ENCODE measurements around the gene WDFY2. TPM values are rescaled to one million over a fixed set of nuclear protein-coding genes. Genes with fewer than 3 reads are reported as not detected.

WDFY2 gene
- total and polyA plus RNA-seq, 12 donors = 13.2 to 38.6 (median 26.0) TPM

GRCh38 chr13:51804295-51805172, 220.3 kb downstream of the WDFY2 start:
- intact Hi-C loops (cut with DNase I) = no loop called here

GRCh38 chr13:51805313-51805712, 221.1 kb downstream of the WDFY2 start:
- Histone ChIP-seq H3K27me3 (no peaks in the 10 kb centered on the region), H3K4me1 (replicated peaks in 1 of 2) (peaks cover 18 to 31% of the 10 kb centered on the region in 2 donors), H3K27ac (peak overlapping the region in 3 of 5 donors; percentile 96 to 99 (median 99)), H3K9me3 (replicated peaks in 1 of 3) (no peaks in the 10 kb centered on the region), H3K4me3 (no peak overlapping the region), H3K36me3 (replicated peaks in 1 of 2) (no peaks in the 10 kb centered on the region)
- WGBS, 4 donors = 88 to 94% (median 92%) methylated on average over 4 of the region's 4 CpGs
- no peak for DNase-seq
- intact Hi-C loops (cut with DNase I) = no loop called here
- TF ChIP-seq CTCF (IDR thresholded peaks at IDR 0.05) = no peak
- TF ChIP-seq POLR2A (IDR thresholded peaks at IDR 0.05) = no peak

More at GRCh38 chr13:51804295-51805172, 220.3 kb downstream of the WDFY2 start:
- Histone ChIP-seq H3K27me3 (no peaks in the 10 kb centered on the region), H3K27ac (peak overlapping the region; percentile 86 to 99 (median 96)), H3K9me3 (replicated peaks in 1 of 3) (no peaks in the 10 kb centered on the region), H3K4me1 (replicated peaks in 1 of 2) (peaks cover 18 to 31% of the 10 kb centered on the region in 2 donors), H3K4me3 (peak overlapping the region; percentile 46 to 83 (median 67)), H3K36me3 (replicated peaks in 1 of 2) (no peaks in the 10 kb centered on the region)
- WGBS, 4 donors = 27 to 37% (median 30%) methylated on average over 23 to 31 of the region's 31 CpGs
- peak in 4 of 7 donors; percentile 38 to 75 (median 50) for DNase-seq
- TF ChIP-seq CTCF (IDR thresholded peaks at IDR 0.05) (peak in 1 of 6 experiments; percentile 2), POLR2A (IDR thresholded peaks at IDR 0.05) (no peak)

GRCh38 chr13:51805925-51806324, 221.7 kb downstream of the WDFY2 start:
- Histone ChIP-seq H3K36me3 (replicated peaks in 1 of 2) (no peaks in the 10 kb centered on the region), H3K27me3 (no peaks in the 10 kb centered on the region), H3K9me3 (replicated peaks in 1 of 3) (no peaks in the 10 kb centered on the region), H3K4me1 (replicated peaks in 1 of 2) (peaks cover 18 to 31% of the 10 kb centered on the region in 2 donors), H3K27ac (peak overlapping the region in 1 of 5 donors; percentile 99), H3K4me3 (no peak overlapping the region)
- no peak for DNase-seq
- 92 to 100% (median 99%) methylated on average over 2 of the region's 2 CpGs for WGBS, 4 donors
- no peak for TF ChIP-seq CTCF (IDR thresholded peaks at IDR 0.05)
- TF ChIP-seq POLR2A (IDR thresholded peaks at IDR 0.05) = no peak
- intact Hi-C loops (cut with DNase I) = no loop called here

- intact Hi-C loops (cut with DNase I) = no loop called here
- 54 to 65% (median 59%) methylated on average over 2 of the region's 2 CpGs for WGBS, 4 donors
- H3K4me3 ChIP-seq = no peak overlapping the region
- DNase-seq = peak; percentile 45 to 83 (median 59)
- H3K9me3 ChIP-seq (replicated peaks in 1 of 3) = no peaks in the 10 kb centered on the region
- H3K27me3 ChIP-seq = no peaks in the 10 kb centered on the region
- H3K36me3 ChIP-seq (replicated peaks in 1 of 2) = no peaks in the 10 kb centered on the region
- TF ChIP-seq POLR2A (IDR thresholded peaks at IDR 0.05) (no peak), CTCF (IDR thresholded peaks at IDR 0.05) (no peak)
- H3K27ac ChIP-seq = no peak overlapping the region
- peaks cover 16 to 24% of the 10 kb centered on the region in 2 donors for H3K4me1 ChIP-seq (replicated peaks in 1 of 2)
These were observed 222.3 kb downstream of the WDFY2 start for GRCh38 chr13:51806566-51806965.
